HG02973 (cell line): Measurements from ENCODE around the gene DAP.
"Not testable (repeated sequence)": the region's sequence is repeated elsewhere in the genome, so short reads cannot be mapped to it uniquely, and the experiment has no call there.

ENCODE experiments used
- ATAC-seq: cut with Tn5 transposase; IDR thresholded peaks from one replicate; pipeline ENCODE4 v1.9.1; 2021; ENCODE audit warnings: moderate library complexity; ENCODE audit not compliant: unreplicated experiment

Gene DAP

GRCh38 chr5:10658265-10658664, 102.8 kb downstream of the DAP start:
- ATAC-seq, result no peak

GRCh38 chr5:10655972-10656830, 104.8 kb downstream of the DAP start:
- ATAC-seq, result no peak

DNA sequence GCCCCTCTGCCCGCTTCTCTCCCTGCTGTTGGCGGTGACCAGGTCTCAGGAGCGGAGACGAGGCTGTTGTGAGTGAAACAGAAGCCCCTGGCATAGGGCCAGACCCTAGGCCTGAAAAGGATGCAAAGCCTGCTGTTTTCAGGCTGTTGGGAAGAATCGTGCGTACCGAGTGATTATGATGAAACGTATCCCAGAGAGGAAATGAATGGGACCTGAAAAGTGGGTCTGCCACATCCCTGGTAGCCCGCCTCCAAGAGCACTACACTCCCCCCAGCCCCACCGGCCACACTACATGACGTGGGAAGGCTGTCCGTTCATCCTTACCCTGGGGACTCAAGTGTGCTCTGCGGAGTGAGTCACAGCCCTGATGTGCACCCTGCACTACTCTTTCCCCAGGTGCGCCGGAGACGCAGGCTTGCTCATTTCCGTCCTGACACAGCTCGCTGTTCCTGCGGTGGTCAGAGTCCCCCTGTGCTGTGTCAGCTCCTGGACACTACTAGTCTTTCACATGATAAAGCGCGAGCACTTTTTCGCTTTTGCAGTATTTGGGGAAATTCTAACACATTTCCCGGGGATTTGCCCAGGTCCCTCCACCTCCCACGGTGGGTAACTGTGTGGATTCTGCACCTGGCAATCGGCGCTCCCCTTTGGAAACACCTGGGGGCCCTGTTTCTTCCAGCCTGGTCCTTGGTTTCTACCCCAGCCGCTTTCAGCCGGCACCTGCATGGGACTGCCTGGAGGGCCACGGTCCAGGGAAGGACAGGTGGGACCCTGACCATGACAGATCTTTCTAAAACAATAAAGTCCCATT, 105.7 kb downstream of the DAP start:
- no peak for ATAC-seq

DNA sequence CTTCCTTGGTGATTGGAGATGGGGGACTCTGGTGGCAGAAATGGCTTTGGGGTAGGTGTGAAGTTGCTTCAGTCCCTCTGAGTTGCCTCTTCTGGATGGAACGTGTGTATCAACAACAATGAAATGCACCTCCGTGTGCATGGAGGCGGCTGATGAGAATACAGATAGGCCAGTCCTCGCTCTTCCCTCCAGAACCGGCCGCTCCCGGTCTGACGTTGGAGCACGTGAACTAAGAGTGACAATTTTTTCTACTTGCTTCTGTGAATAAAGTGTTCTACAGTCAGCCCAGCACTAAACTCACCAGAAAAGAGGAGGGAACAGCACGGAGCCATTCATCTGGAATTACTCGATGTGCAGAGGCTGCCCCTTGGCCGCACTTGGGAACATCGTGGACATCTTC, 106.5 kb downstream of the DAP start:
- no peak for ATAC-seq

DNA sequence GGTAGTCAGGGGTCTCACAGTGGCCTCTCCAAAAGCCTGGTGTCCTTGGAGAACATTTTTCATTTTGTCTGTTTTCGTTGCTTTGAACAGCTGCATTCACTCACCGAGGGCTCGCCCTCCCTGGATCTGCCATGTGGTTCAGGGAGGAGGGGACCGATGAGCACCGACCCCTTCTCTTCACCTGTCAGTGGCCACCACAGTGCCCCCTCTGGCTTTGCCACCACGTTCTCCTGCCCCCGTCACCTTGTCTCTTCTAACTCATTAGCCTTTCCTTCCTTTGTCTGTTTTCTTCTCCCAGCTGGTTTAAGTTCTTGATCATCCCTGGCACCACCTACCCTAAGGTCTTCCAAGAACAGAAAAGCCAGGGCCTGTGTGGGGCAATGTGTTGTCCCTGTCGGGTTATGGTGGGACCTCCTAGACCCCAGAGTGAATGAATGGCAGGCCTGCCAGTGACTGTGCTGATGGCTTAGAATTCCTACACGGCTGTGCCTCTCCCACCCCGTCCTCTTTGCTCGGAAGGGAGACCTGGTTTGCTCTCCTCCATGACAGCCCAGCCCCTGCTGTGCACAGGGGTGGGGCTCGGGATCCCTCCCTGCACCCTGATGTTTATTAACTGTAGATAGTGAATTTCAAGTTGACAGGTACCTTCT, 107.2 kb downstream of the DAP start:
- no peak for ATAC-seq

DNA sequence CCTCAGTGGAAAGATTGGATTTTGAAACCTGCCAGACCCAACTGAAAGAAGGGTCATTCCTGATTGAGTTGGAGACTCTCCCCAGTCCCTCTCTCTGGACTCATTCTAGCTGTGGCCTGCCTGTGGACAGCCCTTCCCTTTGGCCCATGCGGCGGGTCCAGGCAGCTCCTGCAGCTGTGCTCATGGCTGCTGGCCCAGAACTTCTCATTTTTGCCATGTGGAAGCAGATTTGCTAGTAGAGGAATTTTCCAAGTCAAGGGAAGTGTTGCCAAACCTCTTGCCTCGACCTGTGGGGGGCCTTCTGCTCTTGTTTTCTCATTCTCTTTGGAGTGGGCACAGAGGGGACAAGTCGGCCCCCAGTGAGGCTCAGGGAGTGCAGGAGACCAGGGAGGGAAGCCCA, 108.0 kb downstream of the DAP start:
- ATAC-seq, result no peak

DNA sequence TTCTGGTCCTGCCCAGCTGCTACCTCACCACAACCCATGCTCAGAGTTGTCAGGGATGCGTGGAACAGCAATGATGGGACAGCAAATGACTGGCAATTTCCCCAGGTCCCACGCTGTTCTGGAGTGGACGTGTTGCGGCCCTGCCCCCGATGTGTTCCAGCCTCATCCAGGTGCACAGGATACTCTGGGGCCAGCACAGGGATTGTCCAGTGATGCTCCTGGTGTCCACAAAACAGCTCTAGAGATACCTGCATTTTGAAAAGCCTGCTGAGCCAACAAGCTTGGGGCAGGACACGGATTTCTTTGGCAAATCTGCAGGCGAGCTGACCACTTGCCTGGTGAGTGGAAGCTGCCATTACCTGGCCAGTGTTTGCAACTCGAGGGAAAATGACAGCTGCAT, 108.4 kb downstream of the DAP start:
- ATAC-seq, result no peak

GRCh38 chr5:10652151-10652550, 108.9 kb downstream of the DAP start:
- ATAC-seq, result no peak

- ATAC-seq, result no peak
Measured at GRCh38 chr5:10649666-10650380, 111.2 kb downstream of the DAP start.

DNA sequence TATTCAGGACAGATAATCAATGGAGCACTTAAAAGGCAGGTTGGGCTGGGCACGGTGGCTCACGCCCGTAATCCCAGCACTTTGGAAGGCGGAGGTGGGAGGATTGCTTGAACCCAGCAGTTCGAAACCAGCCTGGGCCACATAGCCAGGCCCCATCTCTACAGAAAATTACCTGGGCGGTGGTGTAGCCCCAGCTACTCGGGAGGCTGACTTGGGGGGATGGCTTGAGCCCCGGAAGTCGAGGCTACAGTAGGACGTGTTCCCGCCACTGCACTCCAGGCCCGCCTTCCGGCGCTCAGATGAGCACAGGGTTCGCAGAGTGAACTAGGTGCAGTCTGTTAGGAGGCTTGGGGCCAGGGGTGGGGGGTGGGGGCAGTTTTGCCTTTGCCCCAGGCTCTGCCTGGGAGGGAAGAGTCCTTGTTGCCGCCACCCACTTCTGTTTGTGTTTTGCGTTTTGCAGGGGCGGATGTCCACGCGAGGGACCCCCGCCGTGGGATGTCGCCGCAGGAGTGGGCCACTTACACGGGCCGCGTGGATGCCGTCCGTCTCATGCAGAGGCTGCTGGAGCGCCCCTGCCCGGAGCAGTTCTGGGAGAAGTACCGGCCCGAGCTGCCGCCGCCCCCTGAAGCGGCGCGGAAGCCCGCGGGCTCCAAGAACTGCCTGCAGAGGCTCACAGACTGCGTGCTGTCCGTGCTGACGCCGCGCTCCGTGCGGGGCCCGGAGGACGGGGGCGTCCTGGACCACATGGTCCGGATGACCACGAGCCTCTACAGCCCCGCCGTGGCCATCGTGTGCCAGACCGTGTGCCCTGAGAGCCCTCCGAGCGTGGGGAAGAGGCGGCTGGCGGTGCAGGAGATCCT, 112.0 kb downstream of the DAP start:
- ATAC-seq, result no peak

DNA sequence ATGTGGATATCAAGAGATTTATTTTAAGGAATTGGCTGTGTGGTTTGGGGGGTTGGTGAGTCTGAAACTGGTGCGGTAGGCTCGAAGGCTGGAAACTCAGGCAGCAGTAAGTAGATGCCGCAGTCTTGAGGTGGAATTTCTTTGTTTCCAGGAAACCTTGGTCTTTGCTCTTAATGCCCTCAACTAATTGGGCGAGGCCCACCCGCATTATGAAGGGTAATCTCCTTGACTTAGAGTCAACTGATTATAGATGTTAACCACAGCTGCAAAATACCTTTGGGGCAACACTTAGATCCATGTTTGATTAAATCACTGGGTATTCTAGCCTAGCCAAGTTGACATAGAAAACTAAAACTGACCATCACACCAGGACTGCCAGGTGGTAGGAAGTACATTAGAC, 113.4 kb downstream of the DAP start:
- ATAC-seq, result no peak

GRCh38 chr5:10645671-10646070, 115.4 kb downstream of the DAP start:
- no peak for ATAC-seq

- ATAC-seq, result no peak
Measured at GRCh38 chr5:10645146-10645545, 115.9 kb downstream of the DAP start.

DNA sequence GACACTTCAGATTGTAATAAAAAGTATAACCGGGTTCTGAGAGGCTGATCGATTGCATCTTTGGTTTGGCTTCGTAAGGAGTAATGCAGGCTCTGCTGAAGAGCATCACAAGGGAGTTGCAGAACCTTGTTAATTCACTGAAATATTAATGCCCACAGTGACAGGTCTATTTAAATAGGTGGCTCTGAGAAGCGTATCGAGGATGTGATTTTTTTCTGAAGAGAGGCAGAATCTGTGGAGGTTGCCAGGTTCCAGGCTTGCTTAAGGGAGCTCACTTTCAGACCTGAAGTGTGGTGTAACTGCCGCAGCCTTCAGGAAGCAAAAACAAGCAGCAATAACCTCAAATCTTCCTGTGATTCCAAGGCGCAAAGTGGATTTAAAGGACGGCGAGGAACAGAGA, 116.8 kb downstream of the DAP start:
- ATAC-seq, result no peak

DNA sequence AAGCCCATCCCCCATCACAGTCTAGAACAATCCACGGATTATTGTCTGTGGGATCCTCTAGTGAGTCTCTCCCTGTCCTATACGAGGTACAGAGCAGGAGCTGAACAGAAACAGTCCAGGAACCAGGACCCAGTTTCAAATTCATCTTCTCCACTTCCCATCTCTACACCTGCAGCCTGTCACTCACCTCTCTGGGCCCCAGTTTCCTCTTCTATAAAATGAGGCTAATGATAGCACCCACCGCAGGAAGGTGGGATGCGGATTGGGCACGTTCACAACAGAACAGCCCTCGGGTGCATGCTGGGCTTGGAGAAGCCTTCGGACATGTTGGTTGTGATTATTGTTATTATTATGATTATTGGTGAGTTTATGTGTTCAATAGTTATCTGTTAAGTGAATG, 118.7 kb downstream of the DAP start:
- no peak for ATAC-seq

- ATAC-seq, result no peak
Measured at GRCh38 chr5:10639846-10640368, 121.1 kb downstream of the DAP start.

- ATAC-seq, result not testable (repeated sequence)
Measured at GRCh38 chr5:10638723-10639122, 122.3 kb downstream of the DAP start.

DNA sequence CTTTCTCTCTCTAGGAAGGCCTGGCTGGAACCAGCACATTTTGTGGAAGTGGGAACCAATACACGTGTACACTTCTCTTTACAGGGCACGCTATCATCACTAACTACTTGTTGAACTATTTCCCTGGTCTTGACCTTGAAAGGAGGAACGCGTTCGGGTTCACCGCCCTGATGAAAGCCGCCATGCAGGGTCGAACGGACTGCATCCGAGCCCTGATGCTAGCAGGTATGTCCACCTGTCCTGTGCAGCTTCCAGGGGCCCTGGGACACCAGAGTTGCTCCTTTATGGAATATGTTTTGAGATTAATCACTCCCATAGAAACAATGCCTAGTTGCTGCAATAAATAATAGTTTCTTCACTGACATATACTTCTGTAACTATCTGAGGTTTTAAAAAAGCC, 123.1 kb downstream of the DAP start:
- ATAC-seq, result no peak

- ATAC-seq, result no peak
Measured at GRCh38 chr5:10636363-10637142, 124.5 kb downstream of the DAP start.
